IPS DF 6.9 (cell line): ENCODE results near the gene PRTN3.
"Not testable (repeated sequence)": the region's sequence is repeated elsewhere in the genome, so short reads cannot be mapped to it uniquely, and the experiment has no call there.

Experiments used
- DNase-seq: peaks from one replicate; pipeline ENCODE4 v3.0.0-alpha.2; 2013; ENCODE audit warnings: low read depth, low spot score
- H3K27ac ChIP-seq: one replicate; pipeline ENCODE4 v1.5.1; 2013; ENCODE audit warnings: low read length, control low read depth
- H3K27me3 ChIP-seq: 2 replicates; pipeline ENCODE4 v1.6.1; 2013; ENCODE audit warnings: mild to moderate bottlenecking, low read length; ENCODE audit not compliant: control insufficient read depth, insufficient read depth
- H3K36me3 ChIP-seq: 2 replicates; pipeline ENCODE4 v1.6.1; 2013; ENCODE audit warnings: low read length; ENCODE audit not compliant: control insufficient read depth, insufficient read depth
- H3K4me1 ChIP-seq: 2 replicates; pipeline ENCODE4 v1.6.1; 2013; ENCODE audit warnings: low read length; ENCODE audit not compliant: control insufficient read depth, insufficient read depth
- H3K4me3 ChIP-seq: 2 replicates; pipeline ENCODE4 v1.5.1; 2013; ENCODE audit warnings: mild to moderate bottlenecking, low read length
- H3K9me3 ChIP-seq: 2 replicates; pipeline ENCODE4 v1.6.1; 2013; ENCODE audit warnings: low read length, inconsistent platforms; ENCODE audit not compliant: control insufficient read depth, insufficient read depth
- WGBS: extraction: QIAGEN DNeasy Blood & Tissue Kit; methylation state at CpG from one replicate; pipeline ENCODE4 v1.1.7; 2013; ENCODE audit warnings: mixed read lengths, missing lambda C conversion rate; ENCODE audit not compliant: insufficient read length, insufficient coverage; 5-methylcytosine and 5-hydroxymethylcytosine counted together

The PRTN3 gene

GRCh38 chr19:831407-832369 is 9.1 kb upstream of the PRTN3 start:
- no peak overlapping the region for H3K4me3 ChIP-seq
- no peaks in the 10 kb centered on the region; the same call in 1 of the 2 replicates for H3K36me3 ChIP-seq
- H3K4me1 ChIP-seq = no peaks in the 10 kb centered on the region; the same call in 1 of the 2 replicates
- H3K27ac ChIP-seq = no peak overlapping the region
- H3K27me3 ChIP-seq = no peaks in the 10 kb centered on the region
- DNase-seq = no peak
- H3K9me3 ChIP-seq = no peaks in the 10 kb centered on the region
- WGBS = no CpG with 5 or more reads among the region's 38 CpGs

- Histone ChIP-seq H3K27me3 (no peaks in the 10 kb centered on the region), H3K27ac (no peak overlapping the region), H3K4me1 (no peaks in the 10 kb centered on the region; the same call in 1 of the 2 replicates), H3K36me3 (no peaks in the 10 kb centered on the region; the same call in 1 of the 2 replicates), H3K4me3 (no peak overlapping the region), H3K9me3 (no peaks in the 10 kb centered on the region)
- WGBS = no CpG with 5 or more reads among the region's 24 CpGs
- DNase-seq = no peak
Measured at GRCh38 chr19:834216-834615, 6.6 kb upstream of the PRTN3 start.

GRCh38 chr19:835210-835810 is 5.5 kb upstream of the PRTN3 start:
- no peak overlapping the region for H3K4me3 ChIP-seq
- no peak overlapping the region for H3K27ac ChIP-seq
- no peaks in the 10 kb centered on the region for H3K9me3 ChIP-seq
- no peaks in the 10 kb centered on the region; the same call in 1 of the 2 replicates for H3K4me1 ChIP-seq
- DNase-seq = no peak
- H3K27me3 ChIP-seq = no peaks in the 10 kb centered on the region
- no CpG with 5 or more reads among the region's 36 CpGs for WGBS
- no peaks in the 10 kb centered on the region; the same call in 1 of the 2 replicates for H3K36me3 ChIP-seq

DNA sequence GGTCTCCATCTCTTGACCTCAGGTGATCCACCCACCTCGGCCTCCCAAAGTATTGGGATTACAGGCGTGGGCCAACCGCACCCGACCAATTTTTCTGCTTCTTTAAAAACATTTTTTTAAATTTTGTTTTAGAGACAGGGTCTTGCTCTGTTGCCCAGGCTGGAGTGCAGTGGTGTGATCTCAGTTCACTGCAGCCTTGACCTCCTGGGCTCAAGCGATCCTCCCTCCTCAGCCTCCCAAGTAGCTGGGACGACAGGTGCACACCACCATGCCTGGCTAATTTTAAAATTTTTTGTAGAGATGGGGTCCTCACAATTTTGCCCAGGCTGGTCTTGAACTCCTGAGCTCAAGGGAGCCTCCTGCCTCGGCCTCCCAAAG is 2.0 kb downstream of the PRTN3 start:
- DNase-seq, H3K9me3 ChIP-seq, H3K4me1 ChIP-seq, H3K4me3 ChIP-seq, H3K27me3 ChIP-seq, H3K36me3 ChIP-seq, H3K27ac ChIP-seq: not testable (repeated sequence)
- no CpG with 5 or more reads among the region's 7 CpGs for WGBS

DNA sequence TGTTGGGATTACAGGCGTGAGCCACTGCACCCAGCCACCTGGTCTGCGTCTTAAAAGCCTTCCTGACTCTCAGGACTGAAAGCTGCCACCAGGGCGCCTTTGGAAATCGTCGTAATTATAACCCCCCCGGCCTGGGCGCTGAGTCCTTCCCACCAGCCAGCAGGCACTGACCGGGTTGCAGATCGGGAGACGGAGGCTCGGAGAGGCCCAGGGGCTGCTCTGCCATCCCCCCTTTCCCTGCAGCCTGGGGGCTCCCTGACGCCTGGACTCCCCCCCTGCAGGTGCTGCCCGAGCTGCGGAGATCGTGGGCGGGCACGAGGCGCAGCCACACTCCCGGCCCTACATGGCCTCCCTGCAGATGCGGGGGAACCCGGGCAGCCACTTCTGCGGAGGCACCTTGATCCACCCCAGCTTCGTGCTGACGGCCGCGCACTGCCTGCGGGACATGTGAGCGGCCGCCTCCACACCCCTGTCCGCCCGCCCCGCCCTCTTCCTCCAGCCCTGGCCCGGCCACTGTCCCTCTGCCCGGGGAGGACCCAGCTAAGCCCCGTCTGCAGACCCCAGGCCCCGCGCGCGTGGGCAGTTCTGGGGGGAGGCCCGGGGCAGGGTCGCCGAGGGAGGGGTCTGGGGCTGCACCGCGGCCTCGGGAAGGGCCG is 2.5 kb downstream of the PRTN3 start:
- no peak for DNase-seq
- peaks cover 1% of the 10 kb centered on the region; the same call in 1 of the 2 replicates for H3K4me1 ChIP-seq
- H3K27me3 ChIP-seq = peaks cover 4% of the 10 kb centered on the region; the same call in 1 of the 2 replicates
- no peak overlapping the region for H3K27ac ChIP-seq
- H3K9me3 ChIP-seq = no peaks in the 10 kb centered on the region
- H3K4me3 ChIP-seq = peak overlapping the region; percentile 27; the same call in 1 of the 2 replicates
- no CpG with 5 or more reads among the region's 46 CpGs for WGBS
- no peaks in the 10 kb centered on the region for H3K36me3 ChIP-seq

DNA sequence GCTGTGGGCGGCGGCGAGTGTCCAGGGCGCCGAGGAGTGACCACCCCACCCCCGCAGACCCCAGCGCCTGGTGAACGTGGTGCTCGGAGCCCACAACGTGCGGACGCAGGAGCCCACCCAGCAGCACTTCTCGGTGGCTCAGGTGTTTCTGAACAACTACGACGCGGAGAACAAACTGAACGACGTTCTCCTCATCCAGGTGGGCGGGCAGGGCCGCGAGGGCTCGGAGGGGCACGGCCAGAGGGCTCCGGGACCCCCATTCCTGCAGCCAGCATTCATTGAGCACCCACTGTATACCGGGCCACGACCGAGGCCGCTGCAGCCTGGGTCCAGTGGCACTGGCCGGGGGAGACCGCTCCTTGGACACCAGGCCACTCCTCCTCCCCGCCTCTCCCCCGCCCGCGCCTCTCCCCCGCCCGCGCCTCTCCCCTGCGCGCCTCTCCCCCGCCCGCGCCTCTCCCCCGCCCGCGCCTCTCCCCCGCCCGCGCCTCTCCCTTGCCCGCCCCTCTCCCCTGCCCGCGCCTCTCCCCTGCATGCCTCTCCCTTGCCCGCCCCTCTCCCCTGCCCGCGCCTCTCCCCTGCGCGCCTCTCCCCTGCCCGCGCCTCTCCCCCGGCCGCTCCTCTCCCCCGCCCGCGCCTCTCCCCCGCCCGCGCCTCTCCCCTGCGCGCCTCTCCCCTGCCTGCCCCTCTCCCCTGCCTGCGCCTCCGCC is 3.2 kb downstream of the PRTN3 start:
- no peaks in the 10 kb centered on the region for H3K9me3 ChIP-seq
- WGBS = no CpG with 5 or more reads among the region's 70 CpGs
- peaks cover 1% of the 10 kb centered on the region; the same call in 1 of the 2 replicates for H3K4me1 ChIP-seq
- DNase-seq = no peak
- no peaks in the 10 kb centered on the region for H3K36me3 ChIP-seq
- H3K27ac ChIP-seq = no peak overlapping the region
- peaks cover 4% of the 10 kb centered on the region; the same call in 1 of the 2 replicates for H3K27me3 ChIP-seq
- H3K4me3 ChIP-seq = peak overlapping the region; percentile 27; the same call in 1 of the 2 replicates

DNA sequence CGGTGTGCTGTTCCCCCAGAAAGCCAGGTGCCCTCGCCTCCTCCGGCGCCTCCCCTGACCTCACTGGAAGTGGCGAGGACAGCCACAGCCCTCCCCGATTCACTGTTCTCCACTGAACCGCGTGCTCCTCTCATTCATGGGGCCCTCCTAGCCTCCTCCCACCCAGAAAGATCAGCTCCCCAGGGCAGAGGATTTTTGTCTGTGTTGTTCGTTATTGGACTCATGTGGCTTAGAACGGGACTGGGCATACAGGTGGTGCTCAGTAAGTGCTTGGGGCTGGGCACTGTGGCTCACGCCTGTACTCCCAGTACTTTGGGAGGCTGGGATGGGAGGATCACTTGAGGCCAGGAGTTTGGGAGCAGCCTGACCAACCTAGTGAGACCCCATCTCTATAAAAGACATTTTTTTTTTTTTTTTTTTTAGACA is 3.8 kb downstream of the PRTN3 start:
- no peak overlapping the region for H3K27ac ChIP-seq
- H3K4me1 ChIP-seq = peaks cover 1% of the 10 kb centered on the region; the same call in 1 of the 2 replicates
- H3K36me3 ChIP-seq = no peaks in the 10 kb centered on the region
- H3K27me3 ChIP-seq = peaks cover 4% of the 10 kb centered on the region; the same call in 1 of the 2 replicates
- H3K4me3 ChIP-seq = no peak overlapping the region
- WGBS = no CpG with 5 or more reads among the region's 11 CpGs
- H3K9me3 ChIP-seq = no peaks in the 10 kb centered on the region
- no peak for DNase-seq

DNA sequence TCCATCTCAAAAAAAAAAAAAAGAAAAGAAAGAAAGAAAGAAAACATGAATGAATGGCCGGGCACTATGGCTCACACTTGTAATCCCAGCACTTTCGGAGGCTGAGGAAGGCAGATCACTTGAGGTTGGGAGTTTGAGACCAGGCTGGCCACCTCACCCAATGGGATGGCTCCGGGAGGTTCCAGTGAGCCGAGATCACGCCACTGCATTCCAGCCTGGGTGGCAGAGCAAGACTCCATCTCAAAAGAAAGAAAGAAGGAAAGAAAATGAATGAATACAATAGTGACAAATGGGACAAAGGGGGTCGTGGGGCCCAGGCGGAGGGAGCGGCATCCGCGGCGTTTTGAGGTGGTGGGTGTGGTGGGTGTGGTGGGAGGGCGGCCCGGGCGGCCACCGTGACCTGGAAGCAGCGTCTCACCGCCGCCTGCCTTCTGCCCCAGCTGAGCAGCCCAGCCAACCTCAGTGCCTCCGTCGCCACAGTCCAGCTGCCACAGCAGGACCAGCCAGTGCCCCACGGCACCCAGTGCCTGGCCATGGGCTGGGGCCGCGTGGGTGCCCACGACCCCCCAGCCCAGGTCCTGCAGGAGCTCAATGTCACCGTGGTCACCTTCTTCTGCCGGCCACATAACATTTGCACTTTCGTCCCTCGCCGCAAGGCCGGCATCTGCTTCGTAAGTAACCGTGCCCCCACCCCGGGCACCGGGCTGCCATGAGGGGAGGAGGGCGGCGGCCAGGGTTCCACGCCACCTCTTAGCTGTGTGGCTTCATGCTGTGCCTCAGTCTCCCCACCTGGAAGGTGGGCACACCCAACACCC is 5.1 kb downstream of the PRTN3 start:
- H3K4me3 ChIP-seq = no peak overlapping the region
- peaks cover 1% of the 10 kb centered on the region; the same call in 1 of the 2 replicates for H3K4me1 ChIP-seq
- H3K9me3 ChIP-seq = no peaks in the 10 kb centered on the region
- peaks cover 4% of the 10 kb centered on the region; the same call in 1 of the 2 replicates for H3K27me3 ChIP-seq
- H3K36me3 ChIP-seq = no peaks in the 10 kb centered on the region
- no peak for DNase-seq
- whole genome bisulfite sequencing = no CpG with 5 or more reads among the region's 37 CpGs
- H3K27ac ChIP-seq = no peak overlapping the region

DNA sequence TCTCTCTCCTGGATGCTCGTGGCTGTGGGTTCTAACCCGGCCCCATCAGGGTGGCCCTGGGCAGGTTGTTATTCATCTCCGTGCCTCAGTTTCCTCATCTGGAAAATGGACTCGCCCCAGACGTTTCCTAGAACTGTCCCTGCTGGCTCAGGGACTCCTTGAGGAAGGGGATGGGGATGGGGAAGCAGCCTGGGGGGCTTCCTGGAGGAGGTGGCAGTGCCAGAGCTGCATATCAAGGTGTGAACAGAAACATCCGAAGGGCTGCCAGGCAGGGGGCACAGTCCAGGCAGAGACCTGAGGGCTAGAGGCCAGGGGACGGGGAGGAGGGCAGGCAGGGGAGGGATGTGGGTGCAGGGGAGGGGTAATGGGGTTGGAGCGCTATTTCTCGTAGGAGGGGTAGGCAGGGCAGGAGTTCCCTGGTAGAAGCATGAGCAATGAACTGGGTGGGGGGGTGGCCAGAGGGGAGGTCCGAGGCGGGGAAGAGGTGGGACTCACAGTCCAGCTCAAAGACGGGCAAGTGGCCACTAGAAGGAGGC is 7.7 kb downstream of the PRTN3 start:
- H3K27ac ChIP-seq = no peak overlapping the region
- no peak overlapping the region for H3K4me3 ChIP-seq
- H3K4me1 ChIP-seq = no peaks in the 10 kb centered on the region; the same call in 1 of the 2 replicates
- peaks cover 2% of the 10 kb centered on the region; the same call in 1 of the 2 replicates for H3K27me3 ChIP-seq
- DNase-seq = no peak
- WGBS = no CpG with 5 or more reads among the region's 12 CpGs
- H3K9me3 ChIP-seq = no peaks in the 10 kb centered on the region
- no peaks in the 10 kb centered on the region; the same call in 1 of the 2 replicates for H3K36me3 ChIP-seq
